NCI-H1436 treated with DMSO at 0.1 percent for 48 hours (cell line): Measurements from ENCODE around the gene ABCB10.

Experiments used
- DNase-seq: peaks from one replicate; lab custom pipeline; 2025; lab: John Stamatoyannopoulos, UW

Gene ABCB10

DNA sequence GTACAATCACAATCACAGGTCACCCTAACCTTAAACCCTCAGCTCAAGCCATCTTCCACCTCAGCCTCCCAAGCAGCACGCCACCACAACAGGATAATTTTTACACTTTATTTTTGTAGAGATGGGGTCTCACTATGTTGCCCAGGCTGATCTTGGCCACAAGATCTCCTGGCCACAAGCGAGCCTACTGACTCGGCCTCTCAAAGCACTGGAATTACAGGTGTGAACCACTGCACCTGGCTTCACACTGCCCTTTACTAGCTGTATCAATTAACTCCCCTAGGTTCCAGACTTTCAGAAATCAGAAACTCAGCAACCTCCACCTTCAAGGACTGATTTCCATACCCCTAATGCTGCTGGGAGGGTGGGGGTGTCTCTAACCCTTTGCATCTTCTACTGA, 87.3 kb downstream of the ABCB10 start:
- DNase-seq = no peak

DNA sequence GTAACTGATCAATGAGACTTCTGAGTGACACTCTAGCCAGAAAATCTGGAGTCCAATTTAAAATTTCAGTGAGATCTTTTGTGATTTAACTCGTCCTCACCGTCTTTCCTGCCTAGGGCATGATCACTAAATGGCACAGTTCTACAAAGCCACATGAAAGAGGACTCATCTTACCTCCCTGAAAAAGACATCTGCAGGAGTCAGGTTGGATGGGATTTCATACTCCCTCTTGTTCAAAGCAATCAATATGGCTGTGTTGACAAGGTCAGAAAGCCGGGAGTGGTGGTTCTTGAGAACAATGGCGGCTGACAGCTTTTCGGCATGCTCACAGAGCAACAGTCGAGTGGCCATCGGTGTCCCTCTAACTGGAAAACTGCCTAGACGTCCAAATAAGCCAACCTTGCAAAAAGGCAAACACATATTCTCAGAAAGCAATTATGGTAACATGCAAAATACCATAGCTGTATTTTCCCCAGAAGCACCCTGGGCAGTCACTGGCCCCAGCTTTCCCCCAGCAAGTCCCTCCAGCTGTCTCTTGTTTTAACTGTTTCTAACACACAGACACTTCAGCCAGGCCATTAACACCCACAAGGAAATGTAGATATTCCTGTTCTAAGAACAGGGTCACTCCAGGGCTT, 88.0 kb downstream of the ABCB10 start:
- DNase-seq = no peak

- DNase-seq = no peak
Measured at GRCh38 chr1:229466887-229467286, 91.6 kb downstream of the ABCB10 start.
